GM18526 (cell line): Measurements from ENCODE around the gene MAL.

ENCODE experiments used
- POLR2A ChIP-seq: IDR thresholded peaks from 3 replicates; pipeline ENCODE4 v1.6.1; 2011; ENCODE audit not compliant: insufficient read length; ENCODE audit errors: extremely low read depth

Gene MAL

DNA sequence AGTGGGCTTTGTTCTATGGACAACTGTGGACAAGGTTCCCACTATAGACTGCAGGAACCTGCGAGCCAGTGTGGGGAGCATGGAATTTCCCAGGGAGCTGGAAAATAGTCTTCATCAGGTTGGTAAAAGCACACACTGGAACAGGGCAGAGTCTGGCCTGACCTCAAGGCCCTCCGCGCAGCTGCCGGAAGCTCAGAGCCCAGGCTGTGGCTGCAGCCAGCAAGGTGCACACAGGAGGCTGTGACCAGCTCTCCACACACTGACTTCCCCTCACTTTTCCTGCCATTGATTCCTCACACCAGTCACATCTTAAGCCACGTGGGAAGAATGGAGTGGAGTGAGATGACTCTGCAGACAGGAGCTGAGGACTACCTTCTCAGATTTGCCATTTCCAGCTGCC lies 19.1 kb downstream of the MAL start:
- TF ChIP-seq POLR2A: no peak

- TF ChIP-seq POLR2A: no peak
These were observed 21.0 kb downstream of the MAL start for GRCh38 chr2:95046371-95047112.

GRCh38 chr2:95047629-95048510 lies 22.4 kb downstream of the MAL start:
- no peak for TF ChIP-seq POLR2A

- no peak for TF ChIP-seq POLR2A
These were observed 23.5 kb downstream of the MAL start for GRCh38 chr2:95048825-95049682.

DNA sequence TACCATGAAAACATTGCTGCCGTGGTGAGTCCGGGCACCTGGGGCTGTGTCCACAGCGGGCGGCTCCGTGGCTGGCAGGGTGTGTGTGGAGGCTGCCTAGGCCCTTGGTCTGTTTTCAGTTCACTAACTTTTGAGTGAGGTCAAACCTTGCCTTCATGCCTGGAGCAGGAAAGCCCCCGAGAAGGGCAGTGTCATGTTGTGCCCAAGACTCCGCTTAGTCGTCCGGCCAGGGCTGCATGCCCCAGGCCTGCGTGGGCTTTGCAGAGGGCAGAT lies 24.1 kb downstream of the MAL start:
- TF ChIP-seq POLR2A: no peak

- TF ChIP-seq POLR2A: no peak
These were observed 24.5 kb downstream of the MAL start for GRCh38 chr2:95049961-95050360.

- TF ChIP-seq POLR2A: no peak
These were observed 25.1 kb downstream of the MAL start for GRCh38 chr2:95050385-95051300.

GRCh38 chr2:95051626-95052025 lies 26.1 kb downstream of the MAL start:
- no peak for TF ChIP-seq POLR2A

DNA sequence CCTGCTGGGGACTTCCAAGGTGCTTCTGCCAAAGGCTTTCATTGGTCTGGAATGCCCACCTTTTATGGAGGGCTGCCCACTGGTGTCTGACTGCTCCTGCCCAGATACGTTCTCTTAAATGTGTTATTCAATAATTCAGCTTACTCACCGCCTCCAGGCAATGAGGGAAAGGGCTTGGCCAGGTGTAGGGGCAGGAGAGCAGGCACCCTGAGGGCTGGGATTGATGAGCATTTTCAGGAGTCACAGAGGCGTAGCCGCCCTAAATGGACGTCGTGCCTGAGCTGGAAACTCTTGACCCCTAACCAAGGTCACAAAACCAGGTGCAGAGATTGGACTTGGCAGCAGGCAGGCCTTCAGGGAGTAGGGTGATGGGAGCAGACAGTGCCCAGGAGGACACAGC lies 26.8 kb downstream of the MAL start:
- no peak for TF ChIP-seq POLR2A

DNA sequence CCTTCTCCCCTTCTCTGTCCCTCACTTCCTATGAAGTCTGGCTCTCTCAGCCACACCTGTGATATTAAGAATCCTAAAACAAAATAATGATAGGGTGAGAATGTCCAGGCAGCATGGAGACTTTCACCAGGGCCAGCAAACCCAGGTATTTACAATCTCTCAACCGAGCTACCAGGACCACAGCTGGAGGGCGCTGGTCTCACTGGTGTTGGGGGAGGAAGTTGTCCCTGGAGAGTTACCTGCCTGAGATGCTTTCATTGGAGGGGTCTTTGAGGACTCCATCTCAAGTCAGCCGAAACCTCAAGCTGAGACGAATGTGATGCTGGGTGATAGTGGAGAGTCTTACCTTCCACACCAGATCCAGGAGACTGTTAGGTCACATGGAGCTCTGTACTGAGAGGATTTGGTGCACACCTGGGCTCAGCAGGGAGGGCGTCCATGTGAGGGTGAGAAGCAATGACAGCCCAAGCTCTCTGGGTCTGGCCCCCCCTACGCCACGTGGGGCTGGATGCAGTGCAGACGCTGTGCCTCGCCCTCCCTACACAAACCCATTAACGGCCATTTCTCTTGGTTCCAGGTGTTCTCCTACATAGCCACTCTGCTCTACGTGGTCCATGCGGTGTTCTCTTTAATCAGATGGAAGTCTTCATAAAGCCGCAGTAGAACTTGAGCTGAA lies 27.4 kb downstream of the MAL start:
- TF ChIP-seq POLR2A: no peak

DNA sequence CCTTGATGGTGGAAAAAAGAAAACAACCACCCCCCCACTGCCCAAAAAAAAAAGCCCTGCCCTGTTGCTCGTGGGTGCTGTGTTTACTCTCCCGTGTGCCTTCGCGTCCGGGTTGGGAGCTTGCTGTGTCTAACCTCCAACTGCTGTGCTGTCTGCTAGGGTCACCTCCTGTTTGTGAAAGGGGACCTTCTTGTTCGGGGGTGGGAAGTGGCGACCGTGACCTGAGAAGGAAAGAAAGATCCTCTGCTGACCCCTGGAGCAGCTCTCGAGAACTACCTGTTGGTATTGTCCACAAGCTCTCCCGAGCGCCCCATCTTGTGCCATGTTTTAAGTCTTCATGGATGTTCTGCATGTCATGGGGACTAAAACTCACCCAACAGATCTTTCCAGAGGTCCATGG lies 28.0 kb downstream of the MAL start:
- TF ChIP-seq POLR2A: no peak

DNA sequence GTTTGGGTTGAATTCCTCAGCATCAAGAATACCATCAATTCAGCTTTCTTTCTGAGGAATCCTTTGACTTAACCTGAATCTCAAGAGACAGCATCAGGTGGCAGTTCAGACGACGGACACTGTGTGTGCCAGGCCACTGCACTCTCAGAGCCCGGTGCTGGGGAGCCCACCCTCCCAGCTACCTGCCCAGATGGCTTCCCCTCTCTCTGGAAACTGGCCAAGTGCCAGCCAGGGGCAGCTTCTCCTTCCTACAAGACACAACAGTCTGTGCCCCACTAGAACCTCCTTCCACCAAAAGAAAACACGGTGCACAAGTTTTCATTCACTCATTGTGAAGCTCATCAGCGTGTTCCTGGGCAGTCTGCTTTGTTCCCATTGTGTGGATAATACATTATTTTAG lies 28.5 kb downstream of the MAL start:
- TF ChIP-seq POLR2A: no peak

GRCh38 chr2:95055262-95055661 lies 29.8 kb downstream of the MAL start:
- TF ChIP-seq POLR2A: no peak

DNA sequence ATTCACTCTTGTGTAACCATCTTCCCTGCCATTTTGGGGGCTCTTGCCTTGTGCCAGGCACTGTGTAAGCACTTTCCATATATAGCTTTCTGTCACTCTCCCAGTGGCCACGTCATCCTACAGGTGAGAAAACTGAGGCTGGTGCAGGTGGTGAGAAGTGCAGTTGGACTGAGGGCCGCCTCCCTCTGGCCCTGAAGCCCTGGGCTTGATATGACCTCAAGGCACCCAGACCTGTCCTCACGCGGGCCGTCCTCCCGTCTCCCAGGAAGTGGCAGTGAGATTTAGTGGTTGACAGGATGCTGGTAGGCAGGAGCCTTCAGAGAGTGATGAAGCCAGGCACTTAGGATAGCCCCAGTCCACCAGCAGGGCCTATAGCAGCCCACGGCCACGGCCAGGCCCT lies 30.5 kb downstream of the MAL start:
- TF ChIP-seq POLR2A: no peak
